ENCODE measurements around the gene LYRM2.

DNA sequence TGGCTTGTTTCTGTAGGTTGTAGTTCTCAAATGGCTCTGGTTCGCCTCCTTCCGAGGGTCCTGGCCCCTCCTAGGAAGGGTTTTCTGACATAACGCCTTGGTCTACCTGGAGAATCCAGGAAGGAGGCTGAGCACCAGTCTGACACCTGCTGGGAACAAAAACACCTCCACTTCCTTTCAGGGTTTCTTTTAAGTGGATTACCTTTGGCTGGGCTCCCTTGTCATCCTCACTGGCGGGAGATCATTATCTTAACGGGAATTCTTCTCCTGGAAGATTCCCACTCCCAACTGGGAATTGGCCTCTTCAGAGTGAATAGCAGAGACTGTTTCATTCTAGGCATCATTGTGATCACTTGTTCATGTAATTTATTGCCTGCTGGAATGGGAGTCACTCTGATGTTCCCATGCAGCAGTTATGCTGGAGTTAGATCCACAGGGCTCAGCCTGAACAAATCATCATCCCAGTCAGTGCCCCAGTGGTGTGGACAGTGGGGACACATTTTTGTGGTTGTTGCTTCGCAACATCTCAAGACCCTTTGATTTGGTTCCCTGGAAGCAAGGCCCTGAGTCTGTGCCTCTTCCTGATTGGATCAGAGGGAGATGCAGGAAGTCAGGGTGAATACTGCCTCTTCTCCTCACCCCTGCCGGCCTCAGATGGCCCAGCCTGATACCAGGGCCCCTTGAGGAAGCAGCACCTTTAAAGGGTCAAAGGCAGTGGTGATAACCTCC, 49.1 kb downstream of the LYRM2 start:
- no peak for TF ChIP-seq ZNF274 (IDR thresholded peaks at IDR 0.05; ENCODE audit: low read depth, low read length)
- no peak for TF ChIP-seq YY1 (IDR thresholded peaks at IDR 0.05; ENCODE audit: insufficient read depth, insufficient read length)
